Mucosa of descending colon (tissue), 3 donors: ENCODE results near the gene SARS1. TPM values are rescaled to one million over a fixed set of nuclear protein-coding genes. Genes with fewer than 3 reads are reported as not detected.

Experiments used
- ATAC-seq: fragments of 200-7000 bp; cut with Tn5 transposase; one replicate; pipeline ENCODE4 v1.9.1; 2020; ENCODE audit warnings: mild to moderate bottlenecking, moderate library complexity
- DNase-seq, 3 donors: peaks; one replicate each; pipeline ENCODE4 v3.0.0-alpha.2; 2020
- H3K36me3 ChIP-seq: fragments of 200-600 bp; one replicate; pipeline ENCODE4 v1.8.0; 2021; ENCODE audit warnings: low read depth, mild to moderate bottlenecking
- H3K4me1 ChIP-seq: fragments of 200-600 bp; one replicate; pipeline ENCODE4 v1.8.0; 2021; ENCODE audit warnings: low read depth, mild to moderate bottlenecking
- H3K4me3 ChIP-seq: fragments of 200-600 bp; one replicate; pipeline ENCODE4 v1.8.0; 2021; ENCODE audit warnings: mild to moderate bottlenecking
- H3K9me3 ChIP-seq: fragments of 200-600 bp; one replicate; pipeline ENCODE4 v1.8.0; 2021; ENCODE audit warnings: mild to moderate bottlenecking
- CTCF ChIP-seq: fragments of 200-600 bp; IDR thresholded peaks from one replicate; pipeline ENCODE4 v1.8.0; 2022; ENCODE audit warnings: antibody characterized with exemption, mild to moderate bottlenecking
- intact Hi-C, 2 donors: fragments of 100-400 bp; cut with DNase I in 1 of 2; cut with micrococcal nuclease in 1 of 2; formaldehyde crosslinking; loops; one replicate each; pipeline versions ENCODE4 v1.11.0 to v1.11.1; 2022; cut with DNase I, micrococcal nuclease
- total RNA-seq, 3 donors: library from RNA; stranded (reverse); fragmentation: NEBNext Ultra II Directional in 2 of 3; extraction: Animal tissue kit (Norgen Biotek cat#: 25700) in 2 of 3; gene quantifications; one replicate each; pipeline versions ENCODE4 v1.2.1 to v1.2.4, GENCODE V29; 2021 to 2023
- donor health status: DM: no; HTN: no; CAD: no; lungs with moderate emphysema.
- donor health status: DM: no; HTN: no; CAD: no.
- donor health status: DM: no; HTN: yes; CAD: no.

The SARS1 gene
- total RNA-seq, 3 donors from 2014 or later, result 124 to 143 (median 125) TPM

GRCh38 chr1:109261006-109261405 lies 47.3 kb downstream of the SARS1 start:
- Histone ChIP-seq H3K36me3 (no peaks in the 10 kb centered on the region), H3K4me3 (no peak overlapping the region), H3K4me1 (no peaks in the 10 kb centered on the region), H3K9me3 (no peaks in the 10 kb centered on the region)
- intact Hi-C loops, result loop anchor here in 1 of 2 donors (5.0 kb wide), 1 partner anchor 136 kb away; the partner anchor contains the start of gene SORT1
- TF ChIP-seq CTCF, result no peak
- ATAC-seq, result no peak
- peak in 1 of 3 donors; percentile 29 for DNase-seq

- TF ChIP-seq CTCF, result no peak
- no peaks in the 10 kb centered on the region for H3K4me1 ChIP-seq
- no peaks in the 10 kb centered on the region for H3K9me3 ChIP-seq
- DNase-seq, result no peak
- ATAC-seq, result no peak
- no peaks in the 10 kb centered on the region for H3K36me3 ChIP-seq
- intact Hi-C loops, result loop anchor here in 1 of 2 donors (5.0 kb wide), 1 partner anchor 136 kb away; the partner anchor contains the start of gene SORT1
- H3K4me3 ChIP-seq, result no peak overlapping the region
These were observed 47.9 kb downstream of the SARS1 start for GRCh38 chr1:109261578-109261977.

- Histone ChIP-seq H3K9me3 (no peaks in the 10 kb centered on the region), H3K36me3 (no peaks in the 10 kb centered on the region), H3K4me3 (no peak overlapping the region), H3K4me1 (no peaks in the 10 kb centered on the region)
- TF ChIP-seq CTCF, result no peak
- ATAC-seq, result no peak
- DNase-seq, result peak in 1 of 3 donors; percentile 49
- intact Hi-C loops, result loop anchor here in 1 of 2 donors (5.0 kb wide), 1 partner anchor 135 kb away; the partner anchor contains the start of gene SORT1
These were observed 48.7 kb downstream of the SARS1 start for GRCh38 chr1:109262231-109263055.

- DNase-seq, result no peak
- intact Hi-C loops, result loop anchor here in 1 of 2 donors (5.0 kb wide), 1 partner anchor 134 kb away; the partner anchor contains the start of gene SORT1
- H3K36me3 ChIP-seq, result no peaks in the 10 kb centered on the region
These were observed 49.5 kb downstream of the SARS1 start for GRCh38 chr1:109263234-109263596.

More at GRCh38 chr1:109263234-109263596, 49.5 kb downstream of the SARS1 start:
- no peak for TF ChIP-seq CTCF
- Histone ChIP-seq H3K4me3 (no peak overlapping the region), H3K4me1 (no peaks in the 10 kb centered on the region), H3K9me3 (no peaks in the 10 kb centered on the region)
- peak; percentile 2 for ATAC-seq
